ENCODE results near the gene RALA.

Gene RALA

DNA sequence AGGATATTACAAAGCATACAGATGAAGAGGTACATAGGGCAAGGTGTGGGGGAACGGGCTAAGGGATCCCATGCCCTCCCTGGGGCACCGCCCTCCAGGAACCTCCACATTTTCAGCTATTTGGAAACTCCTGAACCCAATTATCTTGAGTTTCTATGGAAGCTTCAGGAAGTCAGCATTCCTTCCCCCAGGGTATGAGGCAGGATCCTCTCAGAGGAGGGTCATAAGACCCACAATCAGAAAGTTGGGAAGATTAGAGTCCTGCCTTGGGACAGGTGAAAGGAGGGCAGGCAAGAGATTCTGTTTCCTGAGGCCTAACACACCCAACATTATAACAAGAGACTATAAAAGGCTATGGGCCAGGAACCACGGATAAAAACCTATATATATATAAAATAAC lies 98.0 kb downstream of the RALA start:
- DNase-seq (ENCODE audit: low spot score): no peak
- TF ChIP-seq, protein P1, sequence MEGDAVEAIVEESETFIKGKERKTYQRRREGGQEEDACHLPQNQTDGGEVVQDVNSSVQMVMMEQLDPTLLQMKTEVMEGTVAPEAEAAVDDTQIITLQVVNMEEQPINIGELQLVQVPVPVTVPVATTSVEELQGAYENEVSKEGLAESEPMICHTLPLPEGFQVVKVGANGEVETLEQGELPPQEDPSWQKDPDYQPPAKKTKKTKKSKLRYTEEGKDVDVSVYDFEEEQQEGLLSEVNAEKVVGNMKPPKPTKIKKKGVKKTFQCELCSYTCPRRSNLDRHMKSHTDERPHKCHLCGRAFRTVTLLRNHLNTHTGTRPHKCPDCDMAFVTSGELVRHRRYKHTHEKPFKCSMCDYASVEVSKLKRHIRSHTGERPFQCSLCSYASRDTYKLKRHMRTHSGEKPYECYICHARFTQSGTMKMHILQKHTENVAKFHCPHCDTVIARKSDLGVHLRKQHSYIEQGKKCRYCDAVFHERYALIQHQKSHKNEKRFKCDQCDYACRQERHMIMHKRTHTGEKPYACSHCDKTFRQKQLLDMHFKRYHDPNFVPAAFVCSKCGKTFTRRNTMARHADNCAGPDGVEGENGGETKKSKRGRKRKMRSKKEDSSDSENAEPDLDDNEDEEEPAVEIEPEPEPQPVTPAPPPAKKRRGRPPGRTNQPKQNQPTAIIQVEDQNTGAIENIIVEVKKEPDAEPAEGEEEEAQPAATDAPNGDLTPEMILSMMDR (IDR thresholded peaks at IDR 0.05; ENCODE audit: borderline replicate concordance, control extremely low read depth, extremely low read depth, insufficient read depth, missing control alignments): no peak
- in situ Hi-C loops (cut with MboI; ENCODE audit: low sequenced_read_pairs, unreplicated experiment): no loop called here

DNA sequence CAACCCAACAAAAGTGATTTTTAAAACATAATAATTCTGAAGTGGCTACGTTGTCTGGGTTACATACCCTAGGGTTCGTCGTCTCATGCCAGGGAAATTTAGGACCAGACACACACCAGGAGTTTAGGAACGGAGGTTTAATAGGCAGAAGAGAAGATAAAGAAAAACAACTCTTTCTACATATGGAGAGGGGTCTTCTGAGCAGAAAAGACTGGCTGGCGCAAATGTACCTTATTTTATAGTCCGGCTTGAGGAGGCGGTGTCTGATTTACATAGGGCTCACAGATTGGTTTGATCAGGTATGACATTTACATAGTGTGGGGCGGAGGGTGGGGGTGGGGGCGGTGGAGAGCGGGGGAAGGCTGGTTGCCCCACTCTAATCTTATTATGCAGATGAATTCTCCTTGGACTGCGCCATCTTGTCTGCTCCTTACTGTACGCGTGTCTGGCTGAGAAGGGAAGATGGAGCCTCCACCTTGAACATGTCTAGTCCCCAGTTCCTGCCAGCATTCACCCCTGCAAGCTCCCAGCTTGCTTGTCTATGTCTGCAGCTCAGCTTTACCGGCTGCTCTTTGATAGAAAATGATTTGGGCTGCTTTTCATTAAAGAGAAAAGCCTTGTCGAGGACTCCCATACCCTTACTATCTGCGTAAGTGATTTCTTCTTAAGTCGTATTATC lies 98.7 kb downstream of the RALA start:
- no peak for DNase-seq (ENCODE audit: low spot score)
- TF ChIP-seq, protein P1 (IDR thresholded peaks at IDR 0.05; ENCODE audit: borderline replicate concordance, control extremely low read depth, extremely low read depth, insufficient read depth, missing control alignments): no peak
- in situ Hi-C loops (cut with MboI; ENCODE audit: low sequenced_read_pairs, unreplicated experiment): no loop called here

DNA sequence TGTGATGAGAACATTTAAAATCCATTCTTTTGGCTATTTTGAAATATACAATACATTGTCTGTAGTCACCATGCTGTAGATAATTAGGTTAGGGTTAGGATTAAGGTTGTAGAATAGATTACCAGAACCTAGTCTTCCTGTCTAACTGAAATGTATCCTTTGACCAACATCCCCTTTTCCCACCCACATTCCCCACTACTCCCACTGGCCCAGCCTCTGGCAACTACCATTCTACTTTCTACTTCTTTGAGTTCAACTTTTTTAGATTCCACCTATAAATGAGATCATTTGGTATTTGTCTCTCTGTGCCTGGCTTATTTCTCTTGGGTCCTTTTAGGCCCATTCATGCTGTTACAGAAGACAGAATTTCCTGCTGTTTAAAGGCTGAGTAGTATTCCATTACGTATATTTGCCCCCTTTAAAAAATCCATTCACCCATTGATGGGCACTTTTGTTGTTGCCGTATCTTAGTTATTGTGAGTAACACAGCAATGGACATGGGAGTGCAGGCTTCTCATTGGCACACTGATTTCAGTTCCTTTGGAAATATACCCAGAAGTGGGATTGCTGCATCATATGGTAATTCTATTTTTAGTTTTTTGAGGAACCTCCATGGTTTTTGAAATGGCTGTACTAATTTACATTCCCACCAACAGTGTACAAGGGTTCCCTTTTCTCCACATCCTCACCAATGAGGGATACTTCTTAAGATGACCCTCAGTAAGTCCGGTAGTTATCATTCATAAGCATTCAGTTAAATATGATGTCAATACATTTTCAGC lies 104.0 kb downstream of the RALA start:
- in situ Hi-C loops (cut with MboI; ENCODE audit: low sequenced_read_pairs, unreplicated experiment): no loop called here
- TF ChIP-seq, protein P1 (IDR thresholded peaks at IDR 0.05; ENCODE audit: borderline replicate concordance, control extremely low read depth, extremely low read depth, insufficient read depth, missing control alignments): no peak
- no peak for DNase-seq (ENCODE audit: low spot score)

DNA sequence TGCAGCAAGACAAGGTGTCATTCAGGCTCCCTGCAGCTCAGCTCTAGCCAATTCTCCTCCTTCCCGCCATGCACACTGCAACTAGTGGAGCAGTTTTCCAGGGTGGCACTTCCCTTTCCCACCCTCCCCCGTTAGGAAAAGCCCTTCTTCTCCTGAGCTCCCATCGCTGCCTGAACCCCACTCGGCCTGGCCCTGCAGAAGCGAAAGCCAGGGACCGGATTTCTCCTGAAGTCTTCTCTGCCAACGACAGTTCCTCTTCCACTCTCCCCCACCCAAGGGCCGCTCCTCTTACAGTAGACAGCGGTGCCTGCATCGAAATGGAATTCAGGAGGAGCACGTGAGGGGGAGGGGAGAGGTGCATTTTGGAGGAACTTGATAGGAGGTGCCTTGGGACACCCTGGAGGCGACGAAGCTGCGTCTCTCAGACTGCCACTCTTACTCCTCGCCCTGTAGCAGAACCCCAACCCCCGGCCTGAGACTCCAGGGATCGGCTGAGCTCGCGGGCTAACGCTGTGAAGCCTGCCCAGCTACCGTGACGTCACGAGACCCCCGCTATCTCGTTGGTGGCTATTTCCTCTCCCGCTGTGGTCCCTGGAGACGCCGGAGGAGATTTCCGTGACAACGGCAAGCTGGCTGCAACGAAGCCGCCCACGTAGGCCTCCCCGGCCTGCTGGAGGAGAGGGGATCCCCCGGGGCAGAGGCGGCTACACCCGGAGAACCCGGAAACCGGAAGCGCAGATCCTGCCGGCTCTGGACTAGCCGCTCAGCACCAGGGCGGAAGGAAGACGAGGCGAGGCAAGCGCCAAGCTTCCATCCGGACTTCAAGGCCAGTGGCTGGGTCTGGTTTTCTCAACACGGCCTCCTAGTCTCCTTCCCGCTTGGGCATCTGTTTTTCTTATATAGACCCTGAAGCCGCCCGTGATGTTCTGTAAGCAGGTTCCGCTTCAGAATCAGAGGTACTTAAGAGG lies 109.7 kb downstream of the RALA start:
- in situ Hi-C loops (cut with MboI; ENCODE audit: low sequenced_read_pairs, unreplicated experiment): no loop called here
- DNase-seq (ENCODE audit: low spot score): peak; percentile 96
- TF ChIP-seq, protein P1 (IDR thresholded peaks at IDR 0.05; ENCODE audit: borderline replicate concordance, control extremely low read depth, extremely low read depth, insufficient read depth, missing control alignments): no peak

DNA sequence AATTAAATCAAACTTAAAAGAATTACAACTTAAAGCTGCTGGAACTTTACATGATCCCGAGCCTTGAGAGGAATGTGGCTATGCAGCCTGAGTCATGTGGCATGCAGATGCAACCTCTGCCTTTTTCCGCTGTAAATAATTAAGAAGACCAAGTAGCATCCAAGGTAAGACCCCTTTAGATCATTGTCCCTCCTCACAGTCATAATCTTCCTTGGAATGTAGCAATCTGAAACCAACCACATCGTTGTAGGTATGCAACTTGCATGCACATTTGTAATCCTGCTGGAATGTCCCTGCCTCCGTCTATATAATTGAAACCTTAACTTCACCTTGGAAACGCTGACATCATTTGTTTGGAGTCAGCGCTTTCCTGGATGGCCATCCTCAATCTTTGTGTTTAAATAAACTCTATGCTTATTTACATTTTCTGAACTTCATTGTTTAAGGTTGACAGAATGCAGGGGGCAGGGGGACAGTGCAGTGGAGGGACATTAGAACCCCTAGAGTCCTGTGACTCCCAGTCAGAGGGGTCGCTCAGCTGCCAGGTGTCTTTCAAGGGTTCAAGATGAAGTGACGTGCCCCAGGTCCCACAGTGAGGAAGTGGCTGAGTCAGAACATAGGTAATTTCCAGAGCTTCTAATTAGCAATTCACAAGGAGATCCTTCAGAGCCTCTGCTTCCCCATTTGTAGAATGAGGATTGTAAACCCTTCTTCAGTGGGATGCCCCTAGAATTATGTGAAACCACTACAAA lies 110.7 kb downstream of the RALA start:
- TF ChIP-seq, protein P1 (IDR thresholded peaks at IDR 0.05; ENCODE audit: borderline replicate concordance, control extremely low read depth, extremely low read depth, insufficient read depth, missing control alignments): no peak
- in situ Hi-C loops (cut with MboI; ENCODE audit: low sequenced_read_pairs, unreplicated experiment): no loop called here
- no peak for DNase-seq (ENCODE audit: low spot score)

All from GM13976 (cell line).